MM.1S (cell line): Measurements from ENCODE around the gene HOXB3.

Source experiments
- DNase-seq: peaks from one replicate; pipeline ENCODE4 v3.0.0-alpha.2; 2015
- H2AFZ ChIP-seq: fragments of 300-600 bp; sonication (generic); 2 replicates; pipeline ENCODE4 v1.6.0; 2016; ENCODE audit warnings: antibody characterized with exemption, low read length
- H3F3A ChIP-seq: fragments of 300-600 bp; sonication (generic); 2 replicates; pipeline ENCODE4 v1.6.1; 2016; ENCODE audit warnings: mild to moderate bottlenecking, antibody characterized with exemption, low read length, moderate library complexity, mixed read lengths; ENCODE audit not compliant: insufficient read depth
- H3K27ac ChIP-seq: fragments of 300-600 bp; sonication (generic); 2 replicates; pipeline ENCODE4 v1.5.1; 2016; ENCODE audit warnings: mild to moderate bottlenecking, low read length
- H3K27me3 ChIP-seq: fragments of 300-600 bp; sonication (generic); replicated peaks from 2 replicates; pipeline ENCODE4 v1.6.0; 2016; ENCODE audit warnings: low read length; ENCODE audit not compliant: insufficient read depth
- H3K36me3 ChIP-seq: fragments of 300-600 bp; sonication (generic); replicated peaks from 2 replicates; pipeline ENCODE4 v1.6.1; 2016; ENCODE audit warnings: mild to moderate bottlenecking, low read length, mixed read lengths; ENCODE audit not compliant: insufficient read depth
- H3K4me1 ChIP-seq: fragments of 300-600 bp; sonication (generic); 2 replicates; pipeline ENCODE4 v1.6.1; 2016; ENCODE audit warnings: low read length, mixed read lengths
- H3K4me2 ChIP-seq: fragments of 300-600 bp; sonication (generic); 2 replicates; pipeline ENCODE4 v1.6.0; 2016; ENCODE audit warnings: low read depth, low read length
- H3K4me3 ChIP-seq: fragments of 300-600 bp; sonication (generic); 2 replicates; pipeline ENCODE4 v1.5.1; 2016; ENCODE audit warnings: low read length, mixed read lengths
- H3K79me2 ChIP-seq: fragments of 300-600 bp; sonication (generic); 2 replicates; pipeline ENCODE4 v1.6.1; 2016; ENCODE audit warnings: mixed run types, low read length, mixed read lengths
- H3K9ac ChIP-seq: fragments of 300-600 bp; sonication (generic); 2 replicates; pipeline ENCODE4 v1.6.1; 2016; ENCODE audit warnings: low read length, mixed read lengths
- H3K9me2 ChIP-seq: fragments of 300-600 bp; sonication (generic); replicated peaks from 2 replicates; pipeline ENCODE4 v1.6.1; 2016; ENCODE audit warnings: mild to moderate bottlenecking, low read length, mixed read lengths; ENCODE audit not compliant: insufficient read depth
- H3K9me3 ChIP-seq: fragments of 300-600 bp; sonication (generic); replicated peaks from 2 replicates; pipeline ENCODE4 v1.6.1; 2016; ENCODE audit warnings: mild to moderate bottlenecking, low read length, mixed read lengths; ENCODE audit not compliant: insufficient read depth
- H4K20me1 ChIP-seq: fragments of 300-600 bp; sonication (generic); 2 replicates; pipeline ENCODE4 v1.6.1; 2016; ENCODE audit warnings: mild to moderate bottlenecking, low read length, moderate library complexity, mixed read lengths; ENCODE audit not compliant: insufficient read depth
- CTCF ChIP-seq: fragments of 300-600 bp; sonication (generic); IDR thresholded peaks from 2 replicates; pipeline ENCODE4 v1.5.1; 2016; ENCODE audit warnings: antibody characterized with exemption, low read length, mixed read lengths
- EZH2 ChIP-seq: fragments of 300-600 bp; sonication (generic); optimal IDR thresholded peaks from 2 replicates; pipeline ENCODE3; 2017; ENCODE audit warnings: low read depth, mild to moderate bottlenecking, antibody characterized with exemption, low read length, mixed read lengths
- EZH2phosphoT487 ChIP-seq: fragments of 300-600 bp; sonication (generic); IDR thresholded peaks from 2 replicates; pipeline ENCODE4 v1.6.1; 2018; ENCODE audit warnings: antibody characterized with exemption, low read length

HOXB3 gene

GRCh38 chr17:48551596-48552465 is 38.2 kb downstream of the HOXB3 start:
- H3K4me2 ChIP-seq, result no peak overlapping the region
- DNase-seq, result no peak
- TF ChIP-seq EZH2, result no peak
- TF ChIP-seq EZH2phosphoT487, result no peak
- TF ChIP-seq CTCF, result no peak
- no peaks in the 10 kb centered on the region for H3K27me3 ChIP-seq
- no peaks in the 10 kb centered on the region for H3K36me3 ChIP-seq
- no peaks in the 10 kb centered on the region for H4K20me1 ChIP-seq
- no peaks in the 10 kb centered on the region for H3K9me2 ChIP-seq
- no peak overlapping the region for H2AFZ ChIP-seq
- no peaks in the 10 kb centered on the region for H3K9me3 ChIP-seq
- no peak overlapping the region for H3K4me3 ChIP-seq
- H3K79me2 ChIP-seq, result no peaks in the 10 kb centered on the region
- no peaks in the 10 kb centered on the region for H3K4me1 ChIP-seq
- H3F3A ChIP-seq, result no peaks in the 10 kb centered on the region
- no peak overlapping the region for H3K9ac ChIP-seq
- no peak overlapping the region for H3K27ac ChIP-seq

- Histone ChIP-seq H3K27ac (no peak overlapping the region), H3K9me3 (no peaks in the 10 kb centered on the region), H2AFZ (no peak overlapping the region), H4K20me1 (no peaks in the 10 kb centered on the region), H3K4me2 (no peak overlapping the region), H3K9me2 (no peaks in the 10 kb centered on the region), H3K27me3 (no peaks in the 10 kb centered on the region), H3K4me1 (no peaks in the 10 kb centered on the region), H3F3A (no peaks in the 10 kb centered on the region), H3K36me3 (no peaks in the 10 kb centered on the region), H3K9ac (no peak overlapping the region), H3K79me2 (no peaks in the 10 kb centered on the region), H3K4me3 (no peak overlapping the region)
- no peak for DNase-seq
- TF ChIP-seq EZH2 (no peak), CTCF (no peak), EZH2phosphoT487 (no peak)
These were observed 38.9 kb downstream of the HOXB3 start for GRCh38 chr17:48551214-48551555.

- H3K4me2 ChIP-seq, result no peak overlapping the region
- H2AFZ ChIP-seq, result no peak overlapping the region
These were observed 39.4 kb downstream of the HOXB3 start for GRCh38 chr17:48550502-48551213.

More at GRCh38 chr17:48550502-48551213, 39.4 kb downstream of the HOXB3 start:
- Histone ChIP-seq H3K9me2 (no peaks in the 10 kb centered on the region), H4K20me1 (no peaks in the 10 kb centered on the region), H3K9ac (no peak overlapping the region), H3F3A (no peaks in the 10 kb centered on the region), H3K4me3 (no peak overlapping the region), H3K27me3 (no peaks in the 10 kb centered on the region), H3K9me3 (no peaks in the 10 kb centered on the region), H3K4me1 (no peaks in the 10 kb centered on the region), H3K36me3 (no peaks in the 10 kb centered on the region), H3K79me2 (no peaks in the 10 kb centered on the region), H3K27ac (no peak overlapping the region)
- TF ChIP-seq EZH2 (no peak), CTCF (no peak), EZH2phosphoT487 (no peak)
- no peak for DNase-seq
